Fibroblast of lung (primary cell): ENCODE measurements around the gene SLC12A1.

Experiments
- CTCF ChIP-seq, 2 donors: IDR thresholded peaks in 1 of 2; conservative IDR thresholded peaks in 1 of 2; 1 replicate in 1 of 2; 2 replicates in 1 of 2; pipeline ENCODE4 v1.5.1; 2011 to 2012; ENCODE audit warnings: low read length in 2 of 2, control low read depth in 1 of 2, inconsistent platforms in 1 of 2, low read depth in 1 of 2, mild to moderate bottlenecking in 1 of 2
- EZH2 ChIP-seq: IDR thresholded peaks from 2 replicates; pipeline ENCODE4 v1.5.1; 2012; ENCODE audit warnings: low read length, control low read depth, mild to moderate bottlenecking; ENCODE audit errors: missing control alignments

- no peak for TF ChIP-seq CTCF (conservative IDR thresholded peaks at IDR 0.05 in 1 of 2, IDR thresholded peaks at IDR 0.05 in 1 of 2; ENCODE audit: low read depth in 1 of 2, low read length in 2 of 2)
- TF ChIP-seq EZH2: no peak
Observed at GRCh38 chr15:48340111-48340510, 134.0 kb downstream of the SLC12A1 start.
